Measurements from ENCODE around the gene ANKRD52.
"Not testable (repeated sequence)": the region's sequence is repeated elsewhere in the genome, so short reads cannot be mapped to it uniquely, and the experiment has no call there.

Gene ANKRD52

GRCh38 chr12:56205445-56205844, 52.7 kb downstream of the ANKRD52 start:
- DNase-seq = no peak

- no peak for DNase-seq
Measured at GRCh38 chr12:56204275-56204674, 53.9 kb downstream of the ANKRD52 start.

DNA sequence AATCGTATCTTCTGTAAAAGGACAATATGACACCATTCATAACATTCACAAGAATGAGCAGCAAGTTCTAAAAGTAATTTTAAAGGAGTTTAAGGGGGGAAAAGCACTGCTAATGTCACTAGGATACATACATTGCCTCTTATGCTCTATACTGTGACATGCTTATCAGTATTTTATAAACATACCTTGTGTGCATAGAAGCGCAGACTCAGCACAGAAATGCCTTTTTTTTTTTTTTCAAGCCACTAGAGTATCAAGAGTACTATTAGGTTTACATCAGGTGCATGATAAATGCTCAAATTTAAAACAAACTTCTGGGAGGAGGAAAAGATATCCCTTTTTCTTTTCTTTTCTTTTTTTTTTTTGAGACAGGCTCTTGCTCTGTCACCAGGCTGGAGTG, 55.3 kb downstream of the ANKRD52 start:
- no peak for DNase-seq

- no peak for DNase-seq
Measured at GRCh38 chr12:56202366-56202765, 55.8 kb downstream of the ANKRD52 start.

- DNase-seq = no peak
Measured at GRCh38 chr12:56198836-56199235, 59.3 kb downstream of the ANKRD52 start.

DNA sequence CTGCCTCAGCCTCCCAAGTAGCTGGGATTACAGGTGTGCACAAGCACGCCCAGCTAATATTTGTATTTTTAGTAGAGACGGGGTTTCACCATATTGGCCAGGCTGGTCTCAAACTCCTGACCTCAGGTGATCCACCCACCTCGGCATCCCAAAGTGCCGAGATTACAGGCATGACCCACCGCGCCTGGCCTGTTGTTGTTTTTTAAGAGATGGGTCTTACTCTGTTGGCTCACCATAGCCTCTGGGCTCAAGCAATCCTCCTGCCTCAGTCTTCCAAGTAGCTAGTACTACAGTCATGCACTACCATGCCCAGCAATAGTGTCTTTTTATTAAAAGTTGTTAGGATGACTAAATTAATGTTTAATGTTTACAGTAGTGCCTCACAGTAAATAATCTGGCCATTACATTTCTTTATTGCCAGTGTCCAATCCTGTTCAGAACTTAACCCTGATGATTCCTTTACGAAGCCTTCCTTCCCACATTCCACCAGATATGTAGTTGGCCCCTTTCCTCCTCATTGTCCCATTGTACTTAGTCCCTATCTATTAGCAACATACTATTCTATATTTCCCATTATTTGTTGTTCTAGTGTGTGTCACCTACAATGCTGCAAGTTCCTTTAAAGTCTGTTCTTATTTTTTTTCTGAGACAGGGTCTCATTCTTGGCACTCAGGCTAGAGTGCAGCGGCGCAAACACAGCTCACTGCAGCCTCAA, 60.1 kb downstream of the ANKRD52 start:
- no peak for DNase-seq

- not testable (repeated sequence) for DNase-seq
Measured at GRCh38 chr12:56196818-56197550, 61.2 kb downstream of the ANKRD52 start.

- peak; percentile 83 for DNase-seq
Measured at GRCh38 chr12:56193025-56193578, 65.1 kb downstream of the ANKRD52 start.

GRCh38 chr12:56192582-56192981, 65.6 kb downstream of the ANKRD52 start:
- no peak for DNase-seq

DNA sequence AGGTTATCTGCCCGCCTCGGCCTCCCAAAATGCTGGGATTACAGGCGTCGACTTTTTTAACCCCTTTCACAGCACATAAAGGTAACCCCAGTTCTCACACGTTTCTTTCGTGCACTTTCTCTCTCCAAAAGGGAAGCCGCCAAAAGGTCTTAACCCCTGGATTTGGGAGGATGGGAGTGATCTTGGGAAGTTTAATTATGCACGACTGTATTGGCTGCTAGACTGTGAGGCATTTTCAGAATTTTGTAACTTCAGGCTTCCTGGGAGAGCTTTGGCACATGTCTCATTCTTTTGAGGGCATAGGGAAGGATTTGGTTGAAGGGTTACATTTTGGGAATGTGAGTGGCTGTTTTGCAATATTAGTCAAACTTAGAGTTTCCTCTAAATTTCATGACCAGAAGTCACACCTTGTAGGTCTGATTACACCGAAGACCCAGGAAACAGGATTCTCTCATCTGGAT, 67.5 kb downstream of the ANKRD52 start:
- no peak for DNase-seq

DNA sequence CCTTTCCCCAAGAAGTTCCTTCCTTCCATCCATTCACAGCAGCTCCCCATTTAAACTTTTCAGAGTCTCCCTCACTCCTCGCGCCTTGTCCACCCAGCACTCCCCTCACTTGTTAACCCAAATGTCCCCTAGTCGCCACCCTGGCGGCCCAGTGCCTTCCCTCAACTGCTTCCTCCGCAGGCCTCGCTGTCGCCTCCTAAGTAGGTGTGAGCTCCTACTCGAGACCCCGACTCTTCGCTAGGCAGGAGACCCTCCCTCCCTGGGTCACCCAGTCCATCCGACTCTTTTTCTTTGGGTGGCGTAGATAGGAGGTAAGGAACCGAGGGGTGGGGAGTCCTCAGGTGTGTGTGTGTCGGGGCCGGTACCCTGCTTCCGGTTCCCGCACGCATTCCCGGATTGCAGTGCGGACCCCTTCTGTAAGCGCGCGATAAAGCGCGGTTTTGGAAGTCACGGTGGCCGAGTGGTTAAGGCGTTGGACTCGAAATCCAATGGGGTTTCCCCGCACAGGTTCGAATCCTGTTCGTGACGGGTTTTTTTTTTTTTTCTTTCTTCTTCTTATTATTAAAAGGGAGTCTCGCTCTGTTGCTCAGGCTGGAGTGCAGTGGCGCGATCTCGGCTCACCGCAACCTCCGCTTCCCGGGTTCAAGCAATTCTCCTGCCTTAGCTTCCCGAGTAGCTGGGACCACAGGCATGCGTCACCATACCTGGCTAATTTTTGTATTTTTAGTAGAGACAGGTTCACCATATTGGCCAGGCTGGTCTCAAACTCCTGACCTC, 68.1 kb downstream of the ANKRD52 start:
- peak; percentile 92 for DNase-seq

GRCh38 chr12:56189099-56189917, 68.9 kb downstream of the ANKRD52 start, which contains the start of gene SMARCC2:
Gene SMARCC2, minus strand, starts transcription at chr12:56189483. Its CDS starts 22 bp downstream, at chr12:56189461.
- peak; percentile 94 for DNase-seq

- peak; percentile 72 for DNase-seq
Measured at GRCh38 chr12:56188778-56189098, 69.4 kb downstream of the ANKRD52 start.

DNA sequence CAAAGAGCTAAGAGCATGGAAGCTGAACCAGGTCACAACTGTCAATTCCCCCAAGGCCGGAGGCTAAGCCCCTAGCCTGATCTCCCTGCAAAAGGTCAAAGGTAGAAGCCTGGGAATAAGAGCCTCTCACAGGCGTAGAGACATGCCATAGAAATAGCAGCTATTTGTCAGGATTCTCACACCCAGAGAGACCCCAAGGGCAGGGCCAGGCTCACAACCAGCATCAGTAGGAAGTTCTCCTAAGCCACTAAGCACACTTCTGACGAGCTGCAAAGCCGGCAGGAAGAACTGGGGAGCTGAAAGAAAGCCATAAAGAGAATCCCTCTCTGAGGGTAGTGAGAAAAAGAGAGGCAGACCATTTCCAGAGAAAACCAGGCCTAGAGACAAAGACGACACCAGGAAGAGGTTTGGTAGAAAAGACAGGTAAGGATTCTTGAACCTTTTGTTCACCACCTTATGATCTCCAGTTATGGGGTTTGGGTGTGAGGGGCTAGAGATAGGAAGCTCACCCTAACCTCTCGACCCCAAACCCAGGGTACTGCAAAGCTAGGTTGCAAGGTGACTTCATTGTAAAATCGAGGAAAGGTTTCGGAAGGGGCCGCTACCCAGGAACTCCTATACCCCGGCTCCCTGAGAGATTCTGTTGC, 69.9 kb downstream of the ANKRD52 start:
- DNase-seq = no peak

Data from activated effector memory CD4-positive, alpha-beta T cell treated with anti-CD3 and anti-CD28 coated beads, Interleukin-2, amount 50 U/mL, for 16 hours (primary cell).